ENCODE data around the gene E2F2. TPM values are rescaled to one million over a fixed set of nuclear protein-coding genes. Genes with fewer than 3 reads are reported as not detected.

Gene E2F2
- total RNA-seq, 1 experiment from 2014 or later: 16.3 TPM

GRCh38 chr1:23506376-23507107, 24.5 kb downstream of the E2F2 start:
- Histone ChIP-seq H2AFZ (ENCODE audit: low read depth, low read length, poor library complexity, severe bottlenecking) (no peak overlapping the region), H3K4me3 (replicated peaks in 1 of 2; ENCODE audit: low read depth in 1 of 2, low read length in 2 of 2) (no peak overlapping the region), H3K27me3 (ENCODE audit: insufficient read depth, low read length) (no peaks in the 10 kb centered on the region), H3K9me2 (ENCODE audit: insufficient read depth) (no peaks in the 10 kb centered on the region), H3K4me1 (ENCODE audit: control insufficient read depth in 1 of 2, insufficient read depth in 2 of 2, low read length in 2 of 2) (no peaks in the 10 kb centered on the region), H3K36me3 (ENCODE audit: control insufficient read depth in 1 of 2, insufficient read depth in 2 of 2, low read length in 2 of 2) (peaks cover 4 to 6% of the 10 kb centered on the region in 2 experiments; a peak in 3 of 4 replicates), H3K79me2 (ENCODE audit: insufficient read depth, low read length) (no peaks in the 10 kb centered on the region), H3K4me2 (ENCODE audit: low read length) (no peak overlapping the region), H4K20me1 (ENCODE audit: insufficient read depth) (no peaks in the 10 kb centered on the region), H3K9me3 (ENCODE audit: control insufficient read depth in 1 of 2, insufficient read depth in 1 of 2, low read depth in 1 of 2, low read length in 2 of 2) (no peaks in the 10 kb centered on the region), H3K27ac (ENCODE audit: low read depth, low read length) (no peak overlapping the region), H3K9ac (ENCODE audit: low read length) (no peak overlapping the region)
- ChIA-PET POLR2A (interaction anchor here (0.9 to 1.2 kb wide), 2 partner anchors 22 to 25 kb away, joined by 3 read pairs; partner anchors contain the start of gene E2F2), RAD21 (ENCODE audit: low non-redundant PET in 1 of 2, low total read pairs in 2 of 2, uncharacterized antibody in 2 of 2, unreplicated experiment in 2 of 2) (no interaction called here), CTCF (interaction anchor here (0.8 to 3.7 kb wide), 2 partner anchors 9 to 22 kb away, joined by 3 to 19 read pairs; no protein-coding TSS in a partner anchor)
- no peak for DNase-seq (ENCODE audit: low read depth, low spot score)
- no peak for ATAC-seq
- TF ChIP-seq ZBTB33 (IDR thresholded peaks at IDR 0.05; ENCODE audit: extremely low read depth, insufficient replicate concordance, low read length): no peak
- TF ChIP-seq RAD21 (IDR thresholded peaks at IDR 0.05; ENCODE audit: low read depth): no peak
- no peak for TF ChIP-seq YY1 (IDR thresholded peaks at IDR 0.05; ENCODE audit: extremely low read depth, insufficient replicate concordance, low read depth, low read length)
- no peak for TF ChIP-seq EZH2phosphoT487 (IDR thresholded peaks at IDR 0.05; ENCODE audit: borderline replicate concordance)
- TF ChIP-seq REST (IDR thresholded peaks at IDR 0.05; ENCODE audit: low read depth): no peak
- TF ChIP-seq POLR2AphosphoS5 (IDR thresholded peaks at IDR 0.05; ENCODE audit: low read depth, low read length): no peak
- intact Hi-C loops (cut with micrococcal nuclease): no loop called here
- BruUV-seq (replicated peaks): no TSS peak

Data from HCT116 (cell line).